Mesenchymal stem cell (in vitro differentiated cells and primary cell): ENCODE data around the gene SOHLH1.

Experiments used
- DNase-seq: peaks from one replicate; pipeline ENCODE4 v3.0.0-alpha.2; 2013
- H2AFZ ChIP-seq: one replicate; pipeline ENCODE4 v1.6.1; 2013; ENCODE audit warnings: low read depth, mild to moderate bottlenecking, control low read depth, inconsistent platforms, low read length, moderate library complexity
- H2AK5ac ChIP-seq: 2 replicates; pipeline ENCODE4 v1.6.1; 2013; ENCODE audit warnings: low read length, moderate library complexity, mild to moderate bottlenecking, inconsistent platforms; ENCODE audit not compliant: severe bottlenecking
- H2BK120ac ChIP-seq: one replicate; pipeline ENCODE4 v1.6.1; 2013; ENCODE audit warnings: low read depth, mild to moderate bottlenecking, inconsistent platforms, low read length, moderate library complexity
- H2BK12ac ChIP-seq, 2 experiments: one replicate each; pipeline ENCODE4 v1.6.1; 2013; ENCODE audit warnings: inconsistent platforms in 2 of 2, low read length in 2 of 2, mild to moderate bottlenecking in 2 of 2, moderate library complexity in 2 of 2, control low read depth in 1 of 2
- H2BK15ac ChIP-seq: one replicate; pipeline ENCODE4 v1.6.1; 2013; ENCODE audit warnings: mild to moderate bottlenecking, low read depth, inconsistent platforms; ENCODE audit not compliant: poor library complexity, severe bottlenecking
- H2BK5ac ChIP-seq: 2 replicates; pipeline ENCODE4 v1.6.1; 2013; ENCODE audit warnings: low read depth, mild to moderate bottlenecking, low read length, control low read depth, inconsistent platforms; ENCODE audit not compliant: poor library complexity, severe bottlenecking
- H3K14ac ChIP-seq, 2 experiments: one replicate each; pipeline ENCODE4 v1.6.1; 2013; ENCODE audit warnings: inconsistent platforms in 2 of 2, low read length in 2 of 2, control low read depth in 1 of 2, mild to moderate bottlenecking in 1 of 2, moderate library complexity in 1 of 2
- H3K18ac ChIP-seq, 2 experiments: one replicate each; pipeline ENCODE4 v1.6.1; 2013; ENCODE audit warnings: inconsistent platforms in 2 of 2, low read length in 2 of 2, control low read depth in 1 of 2, low read depth in 1 of 2, mild to moderate bottlenecking in 1 of 2
- H3K23ac ChIP-seq, 2 experiments: one replicate each; pipeline ENCODE4 v1.6.1; 2013; ENCODE audit warnings: inconsistent platforms in 2 of 2, low read length in 2 of 2, mild to moderate bottlenecking in 2 of 2, moderate library complexity in 2 of 2, control low read depth in 1 of 2
- H3K27ac ChIP-seq: 2 replicates; pipeline ENCODE4 v1.5.1; 2013; ENCODE audit warnings: mild to moderate bottlenecking, moderate library complexity, low read length, control low read depth, inconsistent platforms; ENCODE audit not compliant: poor library complexity, severe bottlenecking
- H3K27me3 ChIP-seq, 2 experiments: 2 replicates each; pipeline versions ENCODE4 v1.6.1 to v1.7.0; 2013; ENCODE audit warnings: low read length in 2 of 2, mild to moderate bottlenecking in 2 of 2, moderate library complexity in 2 of 2, control low read depth in 1 of 2, inconsistent platforms in 1 of 2; ENCODE audit not compliant: control insufficient read depth in 1 of 2, insufficient read depth in 1 of 2
- H3K36me3 ChIP-seq, 2 experiments: 2 replicates each; pipeline versions ENCODE4 v1.6.1 to v1.7.0; 2013; ENCODE audit warnings: low read length in 2 of 2, control low read depth in 1 of 2, inconsistent platforms in 1 of 2, low read depth in 1 of 2, mild to moderate bottlenecking in 1 of 2; ENCODE audit not compliant: insufficient read depth in 2 of 2, control insufficient read depth in 1 of 2
- H3K4ac ChIP-seq, 2 experiments: one replicate each; pipeline ENCODE4 v1.6.1; 2013; ENCODE audit warnings: inconsistent platforms in 2 of 2, low read length in 2 of 2, mild to moderate bottlenecking in 2 of 2, moderate library complexity in 2 of 2, control low read depth in 1 of 2, low read depth in 1 of 2
- H3K4me1 ChIP-seq: 2 replicates; pipeline ENCODE4 v1.6.1; 2013; ENCODE audit warnings: low read depth, low read length, control low read depth; ENCODE audit not compliant: control insufficient read depth, insufficient read depth
- H3K4me2 ChIP-seq: 2 replicates; pipeline ENCODE4 v1.6.1; 2013; ENCODE audit warnings: low read length, mild to moderate bottlenecking, inconsistent platforms; ENCODE audit not compliant: poor library complexity, severe bottlenecking
- H3K4me3 ChIP-seq, 2 experiments: 2 replicates each; pipeline versions ENCODE4 v1.5.1 to v1.7.0; 2013; ENCODE audit warnings: low read length in 2 of 2, mild to moderate bottlenecking in 2 of 2, control low read depth in 1 of 2, low read depth in 1 of 2; ENCODE audit not compliant: insufficient read depth in 1 of 2
- H3K79me1 ChIP-seq: replicated peaks from 2 replicates; pipeline ENCODE4 v1.6.1; 2013; ENCODE audit warnings: mild to moderate bottlenecking, control low read depth, low read length, inconsistent platforms; ENCODE audit not compliant: poor library complexity, severe bottlenecking
- H3K9ac ChIP-seq: 2 replicates; pipeline ENCODE4 v1.7.0; 2013; ENCODE audit warnings: mild to moderate bottlenecking, low read length, moderate library complexity
- H3K9me3 ChIP-seq: 2 replicates; pipeline ENCODE4 v1.7.0; 2013; ENCODE audit warnings: mild to moderate bottlenecking, low read length; ENCODE audit not compliant: control insufficient read depth
- H4K8ac ChIP-seq: one replicate; pipeline ENCODE4 v1.6.1; 2013; ENCODE audit warnings: inconsistent platforms, mild to moderate bottlenecking, low read length, moderate library complexity
- H4K91ac ChIP-seq: one replicate; pipeline ENCODE4 v1.6.1; 2013; ENCODE audit warnings: mild to moderate bottlenecking, low read length, inconsistent platforms
- WGBS: methylation state at CpG from one replicate; pipeline ENCODE4 v1.1.7; 2013; ENCODE audit warnings: mixed read lengths; 5-methylcytosine and 5-hydroxymethylcytosine counted together

Gene SOHLH1

GRCh38 chr9:135745686-135746324 lies 46.5 kb upstream of the SOHLH1 start:
- Histone ChIP-seq H2AFZ (no peak overlapping the region), H3K9me3 (no peaks in the 10 kb centered on the region), H3K36me3 (no peaks in the 10 kb centered on the region), H4K91ac (no peak overlapping the region), H3K79me1 (no peaks in the 10 kb centered on the region), H3K27me3 (peaks cover 0 to 4% of the 10 kb centered on the region in 2 experiments), H3K14ac (no peak overlapping the region), H3K4me1 (peaks cover 2% of the 10 kb centered on the region), H3K23ac (no peak overlapping the region), H3K4ac (no peak overlapping the region), H3K27ac (no peak overlapping the region), H4K8ac (no peak overlapping the region), H3K4me2 (peak overlapping the region; percentile 12), H3K18ac (no peak overlapping the region), H2BK12ac (no peak overlapping the region), H2BK120ac (no peak overlapping the region), H2BK5ac (no peak overlapping the region), H3K9ac (no peak overlapping the region), H3K4me3 (no peak overlapping the region), H2BK15ac (peak overlapping the region; percentile 60), H2AK5ac (no peak overlapping the region)
- 92% methylated on average over 24 of the region's 24 CpGs for WGBS
- no peak for DNase-seq

DNA sequence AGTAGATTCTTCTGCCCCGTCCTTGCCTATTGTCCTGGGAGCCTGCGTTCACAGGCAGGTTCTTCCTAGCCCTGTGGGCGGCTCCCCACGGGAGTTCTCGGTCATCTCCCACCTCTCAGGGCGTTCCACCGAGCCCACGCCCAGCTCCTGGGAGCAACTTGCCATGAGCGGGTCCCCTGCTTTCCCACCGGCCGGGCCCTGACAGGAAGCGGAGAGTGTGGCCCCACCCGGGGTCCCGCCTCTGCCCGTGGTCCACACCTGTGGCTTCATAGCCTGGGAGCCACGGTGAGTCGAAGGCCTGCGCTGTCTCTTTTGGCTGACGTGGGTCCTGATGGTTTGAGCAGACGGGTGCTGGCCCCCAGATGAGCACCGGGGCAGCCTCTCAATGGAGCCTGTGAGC lies 45.9 kb upstream of the SOHLH1 start:
- 91% methylated on average over 21 of the region's 21 CpGs for WGBS
- Histone ChIP-seq H3K14ac (no peak overlapping the region), H2BK15ac (no peak overlapping the region), H3K4me2 (no peak overlapping the region), H3K23ac (no peak overlapping the region), H4K91ac (no peak overlapping the region), H3K4me3 (no peak overlapping the region), H3K36me3 (no peaks in the 10 kb centered on the region), H2BK12ac (no peak overlapping the region), H4K8ac (no peak overlapping the region), H3K18ac (no peak overlapping the region), H3K79me1 (no peaks in the 10 kb centered on the region), H2AK5ac (no peak overlapping the region), H3K27ac (no peak overlapping the region), H3K9ac (no peak overlapping the region), H2AFZ (no peak overlapping the region), H2BK120ac (no peak overlapping the region), H3K9me3 (no peaks in the 10 kb centered on the region), H3K4me1 (peaks cover 2% of the 10 kb centered on the region), H3K4ac (no peak overlapping the region), H2BK5ac (no peak overlapping the region), H3K27me3 (peaks cover 5 to 8% of the 10 kb centered on the region in 2 experiments)
- DNase-seq = no peak

DNA sequence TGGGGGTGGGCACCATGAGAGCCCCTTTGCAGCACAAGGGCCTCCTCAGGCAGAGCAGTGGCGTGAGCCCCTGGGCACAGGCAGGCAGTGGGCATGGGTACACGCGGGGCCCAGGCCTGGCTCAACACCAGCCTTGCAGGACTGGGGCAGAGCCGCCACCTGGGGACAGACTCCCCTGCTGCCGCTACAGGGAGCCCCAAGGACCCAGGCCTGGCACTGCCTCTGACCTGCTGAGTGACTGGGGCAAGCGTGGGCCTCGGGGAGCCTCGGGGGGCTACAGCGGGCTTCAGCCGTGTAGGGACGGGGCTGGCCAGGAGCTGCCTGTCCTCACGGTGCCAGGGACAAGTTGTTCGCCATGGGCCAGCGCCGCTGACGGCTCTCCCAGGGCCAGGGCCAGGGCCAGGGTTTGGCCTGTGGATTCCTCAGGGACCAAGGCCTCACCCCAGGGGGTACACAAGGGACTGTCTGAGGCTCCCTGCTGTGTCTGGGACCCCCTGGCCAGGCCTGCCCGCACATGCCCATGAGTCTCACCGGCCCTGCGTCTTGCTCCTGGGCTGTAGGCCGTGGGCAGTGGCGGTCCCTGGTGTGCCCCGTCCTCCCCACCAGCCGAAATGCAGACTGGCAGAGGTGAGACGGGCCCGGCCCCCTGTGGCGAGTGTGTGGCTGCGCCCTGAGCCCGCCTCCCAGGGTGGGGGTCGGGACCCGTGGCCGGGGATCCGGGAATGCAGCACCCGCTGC lies 45.2 kb upstream of the SOHLH1 start:
- no peak overlapping the region for H2BK5ac ChIP-seq
- DNase-seq = no peak
- no peak overlapping the region for H3K4me3 ChIP-seq
- H2AK5ac ChIP-seq = no peak overlapping the region
- H3K4me2 ChIP-seq = no peak overlapping the region
- H3K4ac ChIP-seq = no peak overlapping the region
- no peaks in the 10 kb centered on the region for H3K36me3 ChIP-seq
- no peak overlapping the region for H2AFZ ChIP-seq
- no peak overlapping the region for H3K9ac ChIP-seq
- no peak overlapping the region for H2BK15ac ChIP-seq
- no peak overlapping the region for H4K8ac ChIP-seq
- no peak overlapping the region for H3K18ac ChIP-seq
- H3K14ac ChIP-seq = no peak overlapping the region
- H2BK12ac ChIP-seq = no peak overlapping the region
- H3K9me3 ChIP-seq = no peaks in the 10 kb centered on the region
- no peak overlapping the region for H3K23ac ChIP-seq
- no peak overlapping the region for H2BK120ac ChIP-seq
- H4K91ac ChIP-seq = no peak overlapping the region
- no peaks in the 10 kb centered on the region for H3K79me1 ChIP-seq
- peaks cover 5 to 15% of the 10 kb centered on the region in 2 experiments for H3K27me3 ChIP-seq
- H3K4me1 ChIP-seq = peaks cover 2% of the 10 kb centered on the region
- H3K27ac ChIP-seq = no peak overlapping the region
- 90% methylated on average over 33 of the region's 33 CpGs for WGBS

- Histone ChIP-seq H2AFZ (no peak overlapping the region), H3K36me3 (no peaks in the 10 kb centered on the region), H3K4me3 (no peak overlapping the region), H2AK5ac (no peak overlapping the region), H2BK120ac (no peak overlapping the region), H3K9me3 (no peaks in the 10 kb centered on the region), H3K9ac (no peak overlapping the region), H3K18ac (no peak overlapping the region), H2BK12ac (no peak overlapping the region), H4K8ac (no peak overlapping the region), H4K91ac (no peak overlapping the region), H2BK15ac (no peak overlapping the region), H3K79me1 (no peaks in the 10 kb centered on the region), H3K4me2 (no peak overlapping the region), H3K14ac (no peak overlapping the region), H3K23ac (no peak overlapping the region), H2BK5ac (no peak overlapping the region), H3K27ac (no peak overlapping the region), H3K27me3 (peaks cover 5 to 17% of the 10 kb centered on the region in 2 experiments), H3K4ac (no peak overlapping the region), H3K4me1 (peaks cover 2% of the 10 kb centered on the region)
- WGBS = 89% methylated on average over 25 of the region's 25 CpGs
- DNase-seq = no peak
These were observed 44.5 kb upstream of the SOHLH1 start for GRCh38 chr9:135743546-135744332.
